Activated gamma-delta T cell treated with anti-CD3 and anti-CD28 coated beads, Interleukin-2, amount 50 U/mL, for 16 hours (primary cell): ENCODE results near the gene NOSIP.
"Not testable (repeated sequence)": the region's sequence is repeated elsewhere in the genome, so short reads cannot be mapped to it uniquely, and the experiment has no call there.

Experiments used
- DNase-seq: peaks from one replicate; pipeline ENCODE4 v3.0.0-alpha.2; 2020; ENCODE audit warnings: low read depth

Gene NOSIP

GRCh38 chr19:49580264-49581006, at the start of gene NOSIP:
Gene NOSIP, minus strand, starts transcription at chr19:49580556. Its CDS starts 19,865 bp downstream, at chr19:49560691.
- peak; percentile 93 for DNase-seq

DNA sequence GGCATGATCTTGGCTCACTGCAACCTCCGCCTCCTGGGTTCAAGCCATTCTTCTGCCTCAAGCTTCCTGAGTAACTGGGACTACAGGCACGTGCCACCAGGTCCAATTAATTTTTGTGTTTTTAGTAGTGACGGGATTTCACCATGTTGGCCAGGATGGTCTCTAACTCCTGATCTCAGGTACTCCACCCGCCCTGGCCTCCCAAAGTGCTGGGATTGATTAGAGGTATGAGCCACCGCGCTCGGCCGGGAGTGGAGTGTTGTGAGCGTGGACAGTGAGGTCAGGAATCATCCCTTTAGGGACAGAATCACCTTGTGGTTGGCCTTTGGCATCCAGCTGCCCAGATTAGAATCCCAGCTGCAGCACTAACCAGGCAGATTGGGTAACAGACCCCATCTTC, 49.3 kb upstream of the NOSIP start:
- no peak for DNase-seq

GRCh38 chr19:49626226-49626625, 45.9 kb upstream of the NOSIP start:
- no peak for DNase-seq

- no peak for DNase-seq
These were observed 44.9 kb upstream of the NOSIP start for GRCh38 chr19:49624967-49625910.

GRCh38 chr19:49617860-49618259, 37.5 kb upstream of the NOSIP start:
- DNase-seq = not testable (repeated sequence)

GRCh38 chr19:49616945-49617344, 36.6 kb upstream of the NOSIP start:
- DNase-seq = no peak

DNA sequence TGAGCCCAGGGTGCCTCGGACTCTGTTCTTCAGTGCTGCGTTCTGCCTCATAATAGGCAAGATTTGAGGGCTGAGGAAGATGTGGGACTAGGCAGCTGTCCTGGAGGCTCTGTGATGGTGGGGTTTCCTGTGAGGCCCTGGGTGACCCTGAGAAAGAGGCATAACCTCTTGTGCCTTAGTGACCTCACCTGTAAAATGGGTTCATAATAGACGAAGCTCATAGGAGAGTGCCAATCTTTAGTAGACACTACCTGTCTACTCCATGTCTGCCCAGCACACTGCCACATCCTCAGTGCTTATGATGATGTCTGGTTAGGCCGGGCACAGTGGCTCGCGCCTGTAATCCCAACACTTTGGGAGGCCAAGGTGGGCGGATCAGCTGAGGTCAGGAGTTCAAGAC, 36.2 kb upstream of the NOSIP start:
- DNase-seq = no peak

GRCh38 chr19:49615861-49616260, 35.5 kb upstream of the NOSIP start:
- no peak for DNase-seq

DNA sequence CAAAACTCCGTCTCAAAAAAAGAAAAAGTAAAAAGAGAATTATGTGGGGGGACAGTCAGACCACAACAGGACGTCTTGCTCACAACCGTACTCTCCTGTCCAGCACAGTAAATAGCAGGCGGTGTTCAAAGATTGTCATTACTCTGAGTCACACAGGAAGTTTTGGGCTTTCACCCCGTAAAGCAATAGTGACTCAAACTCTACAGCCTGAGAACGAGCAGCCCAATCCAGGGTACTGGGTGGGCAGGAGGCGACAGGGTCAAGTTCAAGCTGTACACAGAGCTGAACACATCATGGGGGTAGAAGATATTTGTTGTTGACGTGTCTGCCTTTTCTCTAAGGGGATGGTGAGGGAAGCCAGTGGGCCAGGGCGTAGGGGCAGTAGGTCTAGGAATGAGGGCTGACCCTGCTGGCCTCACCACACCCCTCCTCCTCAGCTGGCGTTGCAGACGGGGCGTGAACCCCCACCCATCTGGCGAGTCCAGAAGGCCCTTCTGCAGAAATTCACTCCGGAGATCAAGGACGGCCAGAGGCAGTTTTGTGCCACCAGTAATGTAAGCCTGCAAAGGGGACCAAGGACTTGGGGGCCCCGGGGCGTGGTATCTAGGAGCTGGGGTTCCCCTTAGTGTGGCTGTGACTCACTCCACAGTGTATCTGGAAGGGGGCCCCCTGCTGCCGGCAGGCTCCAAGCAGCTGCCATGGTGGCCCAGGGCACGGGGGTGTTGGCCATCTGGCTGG, 33.9 kb upstream of the NOSIP start:
- DNase-seq = no peak

DNA sequence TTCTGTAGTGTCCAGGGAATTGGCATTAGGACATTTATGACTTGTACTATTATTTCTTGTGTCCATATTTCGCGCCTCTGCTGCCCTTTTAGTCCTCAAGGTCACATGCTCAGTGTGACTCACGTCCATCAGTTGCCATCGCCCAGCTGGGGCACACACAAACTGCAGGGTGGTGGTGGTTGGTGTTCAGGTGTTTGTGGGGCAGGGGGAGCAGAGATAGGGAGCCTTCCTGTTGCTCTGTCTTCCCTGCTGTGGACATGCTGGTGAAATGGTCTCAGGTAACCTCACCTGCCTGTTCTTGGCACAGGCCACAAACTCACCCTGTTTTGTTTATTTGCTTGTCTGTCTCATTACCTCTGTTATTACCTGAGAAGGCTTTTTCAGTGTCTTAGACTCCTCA, 33.0 kb upstream of the NOSIP start:
- no peak for DNase-seq

GRCh38 chr19:49609499-49610092, 29.2 kb upstream of the NOSIP start:
- no peak for DNase-seq

- no peak for DNase-seq
These were observed 25.2 kb upstream of the NOSIP start for GRCh38 chr19:49605605-49606004.

GRCh38 chr19:49602806-49603205, 22.4 kb upstream of the NOSIP start:
- DNase-seq = no peak

- DNase-seq = no peak
These were observed 21.2 kb upstream of the NOSIP start for GRCh38 chr19:49601482-49602038.

DNA sequence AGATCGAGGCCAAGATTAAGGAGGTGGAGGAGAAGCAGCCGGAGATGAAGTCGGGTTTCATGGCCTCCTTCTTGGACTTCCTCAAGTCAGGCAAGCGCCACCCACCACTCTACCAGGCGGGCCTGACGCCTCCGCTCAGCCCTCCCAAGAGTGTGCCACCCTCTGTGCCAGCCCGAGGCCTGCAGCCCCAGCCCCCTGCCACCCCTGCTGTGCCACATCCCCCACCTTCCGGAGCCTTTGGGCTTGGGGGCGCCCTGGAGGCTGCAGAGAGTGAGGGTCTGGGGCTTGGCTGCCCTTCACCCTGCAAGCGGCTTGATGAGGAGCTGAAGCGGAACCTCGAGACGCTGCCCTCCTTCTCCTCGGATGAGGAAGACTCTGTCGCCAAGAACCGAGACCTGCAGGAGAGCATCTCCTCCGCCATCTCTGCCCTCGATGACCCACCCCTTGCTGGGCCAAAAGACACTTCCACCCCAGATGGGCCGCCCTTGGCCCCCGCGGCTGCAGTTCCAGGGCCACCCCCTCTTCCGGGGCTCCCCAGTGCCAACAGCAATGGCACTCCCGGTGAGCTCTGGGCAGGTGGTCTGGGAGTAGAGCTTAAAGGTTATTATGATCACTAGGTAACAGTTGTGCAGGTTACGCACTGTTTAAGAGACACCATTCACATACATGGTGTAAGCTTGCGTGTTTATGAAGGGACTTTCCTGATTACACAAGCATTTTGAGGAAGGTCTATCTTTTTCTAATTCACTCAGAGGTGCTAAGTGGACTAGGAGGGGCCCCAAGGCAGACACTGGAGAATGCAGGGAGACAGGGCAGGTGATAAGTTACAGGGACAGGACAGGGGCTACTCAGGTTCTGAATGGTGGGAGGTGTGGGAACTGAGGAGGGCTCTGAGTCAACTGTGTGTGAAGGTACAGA, 19.3 kb upstream of the NOSIP start:
- DNase-seq = no peak

- no peak for DNase-seq
These were observed 17.3 kb upstream of the NOSIP start for GRCh38 chr19:49597703-49597974.

DNA sequence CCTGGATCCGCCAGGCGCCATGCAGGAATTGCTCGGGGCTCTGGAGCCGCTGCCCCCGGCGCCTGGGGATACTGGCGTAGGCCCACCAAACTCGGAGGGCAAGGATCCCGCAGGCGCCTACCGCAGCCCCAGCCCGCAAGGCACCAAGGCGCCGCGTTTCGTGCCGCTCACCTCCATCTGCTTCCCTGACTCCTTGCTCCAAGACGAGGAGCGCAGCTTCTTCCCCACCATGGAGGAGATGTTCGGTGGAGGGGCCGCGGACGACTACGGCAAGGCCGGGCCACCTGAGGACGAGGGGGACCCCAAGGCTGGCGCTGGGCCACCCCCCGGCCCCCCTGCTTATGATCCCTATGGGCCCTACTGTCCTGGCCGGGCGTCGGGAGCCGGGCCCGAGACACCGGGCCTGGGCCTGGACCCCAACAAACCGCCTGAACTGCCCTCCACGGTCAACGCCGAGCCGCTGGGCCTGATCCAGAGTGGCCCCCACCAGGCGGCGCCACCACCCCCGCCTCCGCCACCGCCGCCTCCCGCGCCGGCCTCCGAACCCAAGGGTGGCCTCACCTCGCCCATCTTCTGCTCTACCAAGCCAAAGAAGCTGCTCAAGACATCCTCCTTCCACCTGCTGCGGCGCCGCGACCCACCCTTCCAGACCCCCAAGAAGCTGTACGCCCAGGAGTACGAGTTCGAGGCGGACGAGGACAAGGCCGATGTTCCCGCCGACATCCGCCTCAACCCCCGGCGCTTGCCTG, 16.8 kb upstream of the NOSIP start:
- no peak for DNase-seq

DNA sequence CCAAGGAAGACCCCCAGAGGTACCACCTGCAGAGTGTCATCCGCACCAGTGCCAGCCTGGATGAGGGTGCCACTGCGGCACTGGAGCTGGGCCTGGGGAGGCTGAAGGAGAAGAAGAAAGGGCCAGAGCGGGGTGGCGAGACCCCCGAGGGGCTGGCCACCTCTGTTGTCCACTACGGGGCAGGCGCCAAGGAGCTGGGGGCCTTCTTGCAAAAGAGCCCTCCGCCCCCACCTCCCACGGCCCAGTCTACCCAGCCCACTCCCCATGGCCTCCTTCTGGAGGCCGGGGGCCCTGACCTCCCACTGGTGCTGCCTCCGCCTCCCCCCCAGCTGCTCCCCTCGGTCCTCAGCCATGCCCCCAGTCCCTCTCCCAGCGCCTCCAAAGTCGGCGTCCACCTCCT, 16.1 kb upstream of the NOSIP start:
- DNase-seq = no peak

- no peak for DNase-seq
These were observed 15.6 kb upstream of the NOSIP start for GRCh38 chr19:49595819-49596404.
